Measurements from ENCODE around the gene TBXA2R.
"Not testable (repeated sequence)": the region's sequence is repeated elsewhere in the genome, so short reads cannot be mapped to it uniquely, and the experiment has no call there.

TBXA2R gene

GRCh38 chr19:3577723-3578344 lies 28.8 kb downstream of the TBXA2R start:
- DNase-seq (ENCODE audit: low spot score), result no peak

- DNase-seq (ENCODE audit: low spot score), result no peak
These were observed 29.8 kb downstream of the TBXA2R start for GRCh38 chr19:3576696-3577443.

- no peak for DNase-seq (ENCODE audit: low spot score)
These were observed 30.6 kb downstream of the TBXA2R start for GRCh38 chr19:3575949-3576673.

- no peak for DNase-seq (ENCODE audit: low spot score)
These were observed 31.4 kb downstream of the TBXA2R start for GRCh38 chr19:3575260-3575741.

GRCh38 chr19:3573858-3574637 lies 32.6 kb downstream of the TBXA2R start:
- DNase-seq (ENCODE audit: low spot score), result peak; percentile 96

GRCh38 chr19:3573162-3573857 lies 33.4 kb downstream of the TBXA2R start:
- DNase-seq (ENCODE audit: low spot score), result no peak

- no peak for DNase-seq (ENCODE audit: low spot score)
These were observed 33.9 kb downstream of the TBXA2R start, which contains the start of gene HMG20B for GRCh38 chr19:3572855-3573161. TSS of gene HMG20B (plus strand) at chr19:3572944. CDS start at chr19:3573310, 366 bp downstream.

- peak; percentile 100 for DNase-seq (ENCODE audit: low spot score)
These were observed 34.4 kb downstream of the TBXA2R start for GRCh38 chr19:3572132-3572854.

- no peak for DNase-seq (ENCODE audit: low spot score)
These were observed 36.1 kb downstream of the TBXA2R start for GRCh38 chr19:3570606-3571011.

GRCh38 chr19:3570042-3570441 lies 36.6 kb downstream of the TBXA2R start:
- not testable (repeated sequence) for DNase-seq (ENCODE audit: low spot score)

GRCh38 chr19:3565139-3565538 lies 41.5 kb downstream of the TBXA2R start:
- DNase-seq (ENCODE audit: low spot score), result peak; percentile 66

GRCh38 chr19:3563709-3564524 lies 42.8 kb downstream of the TBXA2R start:
- no peak for DNase-seq (ENCODE audit: low spot score)

GRCh38 chr19:3557461-3558248 lies 49.0 kb downstream of the TBXA2R start, which contains the start of gene MFSD12:
TSS of gene MFSD12 (minus strand) at chr19:3557586. CDS start at chr19:3557403, 183 bp downstream.
- peak; percentile 94 for DNase-seq (ENCODE audit: low spot score)

- peak; percentile 74 for DNase-seq (ENCODE audit: low spot score)
These were observed 49.7 kb downstream of the TBXA2R start for GRCh38 chr19:3556978-3557460.

GRCh38 chr19:3556423-3556977 lies 50.2 kb downstream of the TBXA2R start:
- DNase-seq (ENCODE audit: low spot score), result no peak

GRCh38 chr19:3555653-3556422 lies 50.8 kb downstream of the TBXA2R start:
- no peak for DNase-seq (ENCODE audit: low spot score)

- peak; percentile 73 for DNase-seq (ENCODE audit: low spot score)
These were observed 52.2 kb downstream of the TBXA2R start for GRCh38 chr19:3554254-3555083.

All from kidney tubule cell (primary cell).